ENCODE results near the gene SLC35F3. TPM values are rescaled to one million over a fixed set of nuclear protein-coding genes. Genes with fewer than 3 reads are reported as not detected.

SLC35F3 gene
- total and polyA plus RNA-seq, 9 of the 15 experiments (the other 6 are each of a cell fraction or from before 2014, with no cell fraction given), result 0.04 to 0.07 (median 0.04) TPM; not detected in 6

DNA sequence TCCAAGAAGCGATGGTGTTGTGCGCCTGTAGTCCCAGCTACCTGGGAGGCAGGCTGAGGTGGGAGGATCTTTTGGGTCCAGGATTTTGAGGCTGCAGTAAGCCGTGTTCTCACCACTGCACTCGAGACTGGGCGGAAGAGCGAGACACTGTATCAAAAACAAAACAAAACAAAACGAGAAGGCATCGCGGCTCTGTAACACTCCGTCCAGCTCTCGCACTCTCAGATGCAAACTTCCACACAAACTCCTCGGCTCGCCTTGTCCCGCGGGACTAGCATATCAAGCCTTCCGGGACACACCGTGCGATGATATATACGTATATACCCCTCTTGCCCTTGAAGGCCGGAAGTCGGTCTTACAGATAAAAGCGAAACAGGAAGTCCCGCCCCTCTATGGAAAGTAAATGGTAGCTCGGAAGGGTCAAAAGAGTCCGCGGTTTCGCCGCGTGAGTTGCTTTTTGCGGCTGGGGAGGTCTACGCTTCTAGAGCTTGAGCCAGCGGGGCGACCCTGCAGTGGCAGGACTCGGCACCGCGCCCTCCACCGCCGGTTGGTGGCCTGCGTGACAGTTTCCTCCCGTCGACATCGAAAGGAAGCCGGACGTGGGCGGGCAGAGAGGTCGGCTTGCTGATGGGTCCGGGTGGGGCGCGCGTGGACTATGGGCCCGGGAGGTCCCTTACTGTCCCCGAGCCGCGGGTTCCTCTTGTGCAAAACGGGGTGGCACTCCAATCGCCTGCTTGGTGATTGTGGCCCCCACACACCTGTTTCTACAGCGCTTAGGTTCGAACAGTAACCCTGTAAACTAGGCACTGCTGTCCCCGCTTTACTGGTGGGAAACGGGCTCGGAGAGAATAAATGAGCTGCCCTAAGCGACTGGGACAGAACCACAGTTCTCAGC lies 468.8 kb downstream of the SLC35F3 start, which contains the start of gene COA6 (continued):
- TF ChIP-seq, protein P1, sequence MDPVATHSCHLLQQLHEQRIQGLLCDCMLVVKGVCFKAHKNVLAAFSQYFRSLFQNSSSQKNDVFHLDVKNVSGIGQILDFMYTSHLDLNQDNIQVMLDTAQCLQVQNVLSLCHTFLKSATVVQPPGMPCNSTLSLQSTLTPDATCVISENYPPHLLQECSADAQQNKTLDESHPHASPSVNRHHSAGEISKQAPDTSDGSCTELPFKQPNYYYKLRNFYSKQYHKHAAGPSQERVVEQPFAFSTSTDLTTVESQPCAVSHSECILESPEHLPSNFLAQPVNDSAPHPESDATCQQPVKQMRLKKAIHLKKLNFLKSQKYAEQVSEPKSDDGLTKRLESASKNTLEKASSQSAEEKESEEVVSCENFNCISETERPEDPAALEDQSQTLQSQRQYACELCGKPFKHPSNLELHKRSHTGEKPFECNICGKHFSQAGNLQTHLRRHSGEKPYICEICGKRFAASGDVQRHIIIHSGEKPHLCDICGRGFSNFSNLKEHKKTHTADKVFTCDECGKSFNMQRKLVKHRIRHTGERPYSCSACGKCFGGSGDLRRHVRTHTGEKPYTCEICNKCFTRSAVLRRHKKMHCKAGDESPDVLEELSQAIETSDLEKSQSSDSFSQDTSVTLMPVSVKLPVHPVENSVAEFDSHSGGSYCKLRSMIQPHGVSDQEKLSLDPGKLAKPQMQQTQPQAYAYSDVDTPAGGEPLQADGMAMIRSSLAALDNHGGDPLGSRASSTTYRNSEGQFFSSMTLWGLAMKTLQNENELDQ (CRISPR knock-in tag; IDR thresholded peaks at IDR 0.05; ENCODE audit: borderline replicate concordance), result no peak
- TF ChIP-seq ZBTB12 (CRISPR knock-in tag; IDR thresholded peaks at IDR 0.05), result peak; percentile 54
- no peak for TF ChIP-seq CBFA2T2 (conservative IDR thresholded peaks at IDR 0.05)
- no peak for TF ChIP-seq ZBTB5 (IDR thresholded peaks at IDR 0.05)
- TF ChIP-seq GTF2F1 (IDR thresholded peaks at IDR 0.05; ENCODE audit: low read depth, low read length), result no peak; the same call in 1 of the 2 replicates
- TF ChIP-seq SFPQ (IDR thresholded peaks at IDR 0.05; ENCODE audit: low read depth, low read length), result no peak
- TF ChIP-seq SMAD2 (IDR thresholded peaks at IDR 0.05; ENCODE audit: low read depth, low read length), result no peak
- TF ChIP-seq PML (IDR thresholded peaks at IDR 0.05; ENCODE audit: low read length), result peak; percentile 92
- TF ChIP-seq BRF1 (IDR thresholded peaks at IDR 0.05; ENCODE audit: borderline replicate concordance, extremely low read depth, insufficient read length), result no peak
- TF ChIP-seq NFE2 (IDR thresholded peaks at IDR 0.05; ENCODE audit: low read depth), result peak; percentile 69
- peak; percentile 55; the same call in 1 of the 2 replicates for TF ChIP-seq DMBX1 (CRISPR knock-in tag; IDR thresholded peaks at IDR 0.05; ENCODE audit: borderline replicate concordance)
- peak; percentile 92 for TF ChIP-seq POLR2AphosphoS2 (IDR thresholded peaks at IDR 0.05; ENCODE audit: low read length)
- TF ChIP-seq ZNF263 (CRISPR knock-in tag; IDR thresholded peaks at IDR 0.05; ENCODE audit: borderline replicate concordance), result no peak
- no peak for TF ChIP-seq BDP1 (IDR thresholded peaks at IDR 0.05; ENCODE audit: insufficient read depth, insufficient read length)
- 0 out of 2 replicates have a peak, but pooled peaks have one; percentile 60 for TF ChIP-seq HIVEP1 (CRISPR knock-in tag; IDR thresholded peaks at IDR 0.05)
- TF ChIP-seq ID3 (CRISPR knock-in tag; IDR thresholded peaks at IDR 0.05), result no peak
- peak; percentile 93 for TF ChIP-seq ID3 (tag; IDR thresholded peaks at IDR 0.05)
- TF ChIP-seq LEF1 (IDR thresholded peaks at IDR 0.05), result no peak; the same call in none of the 2 replicates
- no peak for TF ChIP-seq YBX1 (IDR thresholded peaks at IDR 0.05)
- TF ChIP-seq GATAD2A (IDR thresholded peaks at IDR 0.05), result no peak

Measured in K562 (cell line).